Lung (tissue), 12 donors: ENCODE results near the gene GPR137B. TPM values are rescaled to one million over a fixed set of nuclear protein-coding genes. Genes with fewer than 3 reads are reported as not detected.

ENCODE experiments used
- ATAC-seq: fragments of 200-7000 bp; cut with Tn5 transposase; one replicate; pipeline ENCODE4 v1.9.1; 2020; ENCODE audit warnings: moderate number of reproducible peaks; ENCODE audit not compliant: insufficient read depth, low FRiP score
- DNase-seq, 3 donors: peaks; one replicate each; pipeline ENCODE4 v3.0.0-alpha.2; 2013 to 2017
- H3K27ac ChIP-seq, 2 donors: one replicate each; pipeline ENCODE4 v1.5.1; 2013; ENCODE audit warnings: mild to moderate bottlenecking in 2 of 2, moderate library complexity in 2 of 2, control low read depth in 1 of 2, inconsistent platforms in 1 of 2, low read depth in 1 of 2, low read length in 1 of 2
- H3K27me3 ChIP-seq, 3 donors: one replicate each; pipeline ENCODE4 v1.5.1; 2013; ENCODE audit warnings: low read length in 2 of 3; ENCODE audit not compliant: control insufficient read depth in 3 of 3, insufficient read depth in 3 of 3
- H3K36me3 ChIP-seq, 4 donors: one replicate each; pipeline ENCODE4 v1.5.1; 2013; ENCODE audit warnings: low read length in 4 of 4, mild to moderate bottlenecking in 1 of 4, moderate library complexity in 1 of 4; ENCODE audit not compliant: control insufficient read depth in 4 of 4, insufficient read depth in 4 of 4
- H3K4me1 ChIP-seq, 5 donors: one replicate each; pipeline ENCODE4 v1.5.1; 2013; ENCODE audit warnings: low read length in 5 of 5, mild to moderate bottlenecking in 2 of 5, moderate library complexity in 1 of 5; ENCODE audit not compliant: control insufficient read depth in 5 of 5, insufficient read depth in 5 of 5
- H3K4me3 ChIP-seq: one replicate; pipeline ENCODE4 v1.5.1; 2013; ENCODE audit warnings: mild to moderate bottlenecking, control low read depth, moderate library complexity
- H3K9ac ChIP-seq, 2 donors: one replicate each; pipeline ENCODE4 v1.5.1; 2013; ENCODE audit warnings: low read length in 2 of 2, control low read depth in 1 of 2; ENCODE audit not compliant: insufficient read depth in 1 of 2
- H3K9me3 ChIP-seq, 4 donors: one replicate each; pipeline ENCODE4 v1.5.1; 2013; ENCODE audit warnings: low read length in 3 of 4, mild to moderate bottlenecking in 1 of 4, moderate library complexity in 1 of 4; ENCODE audit not compliant: control insufficient read depth in 4 of 4, insufficient read depth in 3 of 4
- CTCF ChIP-seq: IDR thresholded peaks from 2 replicates; pipeline ENCODE4 v1.5.1; 2012; ENCODE audit warnings: mild to moderate bottlenecking; ENCODE audit errors: control extremely low read depth, extremely low read depth
- WGBS, 2 donors: extraction: QIAGEN DNeasy Blood & Tissue Kit; methylation state at CpG; one replicate each; pipeline ENCODE4 v1.1.7; 2013; 5-methylcytosine and 5-hydroxymethylcytosine counted together
- polyA plus RNA-seq, 2 donors: library from polyadenylated mRNA; stranded (reverse); fragments of 200-250 nt; gene quantifications; one replicate each; pipeline ENCODE4 v1.2.1, GENCODE V29; 2013
- total RNA-seq, 2 donors: library from RNA; depleted of rRNA in 1 of 2; stranded (reverse); fragments of >200 nt in 1 of 2; gene quantifications; one replicate each; pipeline ENCODE4 v1.2.1, GENCODE V29; 2014 to 2021
- donor health status: control.
- donor health status: control.
- donor health status: Bipolar disorder and iron deficiency.
- donor health status: healthy.
- donor health status: DM: yes; HTN: yes; CAD: no.

Gene GPR137B
- total and polyA plus RNA-seq, 4 donors = 7.0 to 31.0 (median 19.1) TPM

- DNase-seq (no peak), ATAC-seq (no peak)
- H3K27me3 ChIP-seq = peaks cover 0 to 15% (median 14%) of the 10 kb centered on the region in 3 donors
- no peak overlapping the region for H3K4me3 ChIP-seq
- no peaks in the 10 kb centered on the region for H3K36me3 ChIP-seq
- no peak overlapping the region for H3K27ac ChIP-seq
- H3K9me3 ChIP-seq = peaks cover 0 to 2% (median 0%) of the 10 kb centered on the region in 4 donors
- 93 to 96% methylated on average over 4 of the region's 4 CpGs for WGBS, 2 donors
- no peak for TF ChIP-seq CTCF
- H3K9ac ChIP-seq = no peak overlapping the region
- H3K4me1 ChIP-seq = peaks cover 0 to 24% (median 1%) of the 10 kb centered on the region in 5 donors
Measured at GRCh38 chr1:236139495-236139894, 2.8 kb upstream of the GPR137B start.

GRCh38 chr1:236140705-236141446 is 1.5 kb upstream of the GPR137B start:
- Histone ChIP-seq H3K9me3 (peaks cover 0 to 2% (median 0%) of the 10 kb centered on the region in 4 donors), H3K4me3 (no peak overlapping the region), H3K9ac (no peak overlapping the region), H3K27ac (no peak overlapping the region), H3K36me3 (no peaks in the 10 kb centered on the region), H3K4me1 (peaks cover 0 to 30% (median 1%) of the 10 kb centered on the region in 5 donors), H3K27me3 (peaks cover 0 to 15% (median 14%) of the 10 kb centered on the region in 3 donors)
- 19 to 22% methylated on average over 18 of the region's 18 CpGs for WGBS, 2 donors
- DNase-seq (peak in 1 of 3 donors; percentile 29), ATAC-seq (no peak)
- no peak for TF ChIP-seq CTCF

DNA sequence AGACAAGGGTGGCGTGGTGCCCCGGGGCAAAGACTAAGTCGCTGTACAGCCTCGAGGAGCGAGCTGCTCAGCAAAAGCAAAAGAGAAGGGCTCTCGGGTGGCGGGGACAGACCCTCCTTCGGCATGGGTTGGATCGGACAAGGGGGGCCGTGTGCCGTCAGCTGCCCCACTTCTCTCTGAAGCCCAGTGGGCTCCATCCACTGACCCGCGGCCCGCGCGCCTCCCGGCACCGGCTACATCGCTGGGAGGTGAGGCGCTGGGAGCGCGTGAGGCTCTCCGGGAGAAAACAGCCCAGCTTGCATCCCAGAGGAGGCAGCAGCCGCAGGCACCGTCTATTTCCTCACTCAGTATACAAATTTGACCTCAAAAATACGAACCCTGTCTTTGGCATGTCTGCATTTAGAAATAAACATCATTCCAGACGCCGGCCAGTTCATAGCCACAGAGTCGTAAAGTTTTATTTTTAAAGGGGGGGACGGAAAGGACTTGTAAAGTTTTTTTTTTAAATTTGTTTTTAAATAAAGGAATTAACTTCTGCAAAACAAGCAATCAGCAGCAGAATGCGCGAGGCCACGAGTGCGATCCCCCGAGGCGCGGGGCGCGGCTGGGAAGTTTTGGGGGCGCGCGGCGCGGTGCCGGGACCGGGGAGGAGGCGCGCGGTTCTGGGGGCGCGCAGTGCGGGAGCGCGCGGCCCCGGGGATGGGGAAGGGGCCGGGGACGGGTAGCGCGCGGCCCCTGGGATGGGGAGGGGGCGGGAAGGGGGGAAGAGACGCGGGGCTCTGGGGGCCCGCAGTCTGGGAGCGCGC is 689 bp upstream of the GPR137B start:
- DNase-seq (peak; percentile 59 to 79 (median 72)), ATAC-seq (no peak)
- Histone ChIP-seq H3K27me3 (peaks cover 0 to 15% (median 14%) of the 10 kb centered on the region in 3 donors), H3K9me3 (peaks cover 0 to 2% (median 0%) of the 10 kb centered on the region in 4 donors), H3K4me1 (peaks cover 0 to 30% (median 1%) of the 10 kb centered on the region in 5 donors), H3K4me3 (peak overlapping the region; percentile 31), H3K36me3 (no peaks in the 10 kb centered on the region), H3K9ac (peak overlapping the region in 1 of 2 donors; percentile 55), H3K27ac (peak overlapping the region in 1 of 2 donors; percentile 47)
- TF ChIP-seq CTCF = no peak
- WGBS, 2 donors = 1% methylated on average over 49 to 67 of the region's 67 CpGs
